Fibroblast of skin of left biceps (primary cell): ENCODE results near the gene KLK6.

Experiments
- DNase-seq, 2 experiments: peaks; one replicate each; pipeline ENCODE4 v3.0.0-alpha.2; 2013; ENCODE audit warnings: low read depth in 2 of 2

The KLK6 gene

DNA sequence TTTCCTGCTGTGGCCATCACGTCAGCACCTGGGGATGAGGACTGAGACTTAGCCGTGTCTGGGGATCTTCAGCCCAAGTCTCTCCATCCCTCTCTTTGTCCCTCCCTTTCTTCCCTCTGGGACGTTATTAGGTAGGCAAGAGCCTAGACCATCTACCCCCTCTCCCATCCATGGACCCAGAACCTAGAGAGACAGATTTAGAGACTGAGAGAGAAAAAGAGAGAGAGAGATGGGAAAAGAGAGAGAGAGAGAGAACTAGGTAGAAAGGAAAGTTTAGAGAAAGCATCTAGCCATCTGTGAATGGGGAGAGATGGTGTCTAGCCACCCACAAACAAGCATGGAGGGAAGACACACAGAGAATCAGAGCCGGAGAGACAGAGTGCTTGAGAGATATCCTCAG is 58.7 kb downstream of the KLK6 start:
- no peak for DNase-seq

DNA sequence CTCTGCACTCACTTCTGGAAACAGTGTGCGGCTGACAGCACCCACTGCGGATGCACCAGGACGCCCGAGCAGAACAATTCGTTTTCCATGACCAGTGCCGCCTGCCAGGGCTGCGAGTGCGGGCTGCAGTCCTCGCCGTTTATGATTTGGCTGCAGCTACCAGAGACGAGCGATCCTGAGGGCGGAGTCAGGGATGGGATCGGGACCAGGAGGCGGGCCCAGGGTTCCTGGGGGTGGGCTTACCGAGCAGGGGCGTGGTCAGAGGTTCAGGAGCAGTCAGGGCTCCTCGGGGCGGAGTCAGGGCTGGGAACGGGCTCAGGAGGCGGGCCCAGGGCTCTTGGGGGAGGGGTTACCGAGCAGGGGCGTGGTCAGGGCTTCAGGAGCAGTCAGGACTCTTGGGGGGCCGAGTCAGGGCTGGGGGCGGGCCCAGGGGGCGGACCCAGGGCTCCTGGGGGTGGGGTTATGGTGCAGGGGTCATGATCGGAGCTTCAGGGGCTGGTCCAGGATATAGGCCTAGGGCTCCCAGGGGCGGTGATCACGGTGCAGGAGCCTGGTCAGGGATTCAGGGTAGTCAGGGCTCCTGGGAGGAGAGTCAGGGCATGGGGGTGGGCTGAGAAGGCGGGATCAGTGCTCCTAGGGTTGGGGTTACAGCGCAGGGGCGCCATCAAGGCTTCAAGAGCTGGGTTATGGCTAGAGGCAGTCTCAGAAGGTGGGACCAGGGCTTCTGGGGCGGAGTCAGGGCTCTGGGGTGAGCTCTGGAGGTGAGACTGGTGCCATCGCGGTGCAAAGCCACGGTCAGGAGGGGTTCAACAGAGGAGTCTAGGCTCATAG is 59.9 kb downstream of the KLK6 start:
- DNase-seq: no peak
